Cardiac muscle cell (in vitro differentiated cells and primary cell): Measurements from ENCODE around the gene FXN. TPM values are rescaled to one million over a fixed set of nuclear protein-coding genes. Genes with fewer than 3 reads are reported as not detected.

Source experiments
- DNase-seq, 2 donors: peaks; one replicate each; pipeline versions ENCODE4 v3.0.0 to v3.0.0-alpha.2; 2010 to 2017; ENCODE audit warnings: low read depth in 1 of 2, low spot score in 1 of 2
- H3K27ac ChIP-seq: fragments of 200-600 bp; sonication (generic); 2 replicates; pipeline ENCODE4 v1.5.1; 2016
- H3K27me3 ChIP-seq: fragments of 200-600 bp; sonication (generic); 2 replicates; pipeline ENCODE4 v1.6.0; 2016; ENCODE audit warnings: control low read depth
- H3K36me3 ChIP-seq: fragments of 200-600 bp; sonication (generic); 2 replicates; pipeline ENCODE4 v1.5.1; 2016; ENCODE audit warnings: control low read depth
- H3K4me1 ChIP-seq: fragments of 200-600 bp; sonication (generic); 2 replicates; pipeline ENCODE4 v1.8.1; 2017; ENCODE audit warnings: low read depth, mild to moderate bottlenecking, mixed run types
- H3K4me3 ChIP-seq: fragments of 200-600 bp; sonication (generic); 2 replicates; pipeline ENCODE4 v1.5.1; 2016; ENCODE audit warnings: mild to moderate bottlenecking
- H3K9me3 ChIP-seq: fragments of 200-600 bp; sonication (generic); 2 replicates; pipeline ENCODE4 v1.5.1; 2017; ENCODE audit warnings: low read depth, mild to moderate bottlenecking, control low read depth
- polyA plus RNA-seq: library from polyadenylated mRNA; unstranded; fragments of >200 nt; fragmentation: Nextera tagmentation; extraction: Ambion mirVana; gene quantifications from 2 replicates; pipeline ENCODE4 v1.2.1, GENCODE V29; 2016
- total RNA-seq: library from RNA; depleted of rRNA; stranded (reverse); fragments of >200 nt; gene quantifications from 2 replicates; pipeline ENCODE4 v1.2.3, GENCODE V29; 2016
- TF ChIP-seq, protein P1 (sequence below): IDR thresholded peaks from 2 replicates; pipeline ENCODE4 v1.5.1; 2012; ENCODE audit warnings: low read depth, mild to moderate bottlenecking, low read length

Gene FXN
- total and polyA plus RNA-seq, 2 experiments from 2014 or later: 20.6 to 45.0 TPM

DNA sequence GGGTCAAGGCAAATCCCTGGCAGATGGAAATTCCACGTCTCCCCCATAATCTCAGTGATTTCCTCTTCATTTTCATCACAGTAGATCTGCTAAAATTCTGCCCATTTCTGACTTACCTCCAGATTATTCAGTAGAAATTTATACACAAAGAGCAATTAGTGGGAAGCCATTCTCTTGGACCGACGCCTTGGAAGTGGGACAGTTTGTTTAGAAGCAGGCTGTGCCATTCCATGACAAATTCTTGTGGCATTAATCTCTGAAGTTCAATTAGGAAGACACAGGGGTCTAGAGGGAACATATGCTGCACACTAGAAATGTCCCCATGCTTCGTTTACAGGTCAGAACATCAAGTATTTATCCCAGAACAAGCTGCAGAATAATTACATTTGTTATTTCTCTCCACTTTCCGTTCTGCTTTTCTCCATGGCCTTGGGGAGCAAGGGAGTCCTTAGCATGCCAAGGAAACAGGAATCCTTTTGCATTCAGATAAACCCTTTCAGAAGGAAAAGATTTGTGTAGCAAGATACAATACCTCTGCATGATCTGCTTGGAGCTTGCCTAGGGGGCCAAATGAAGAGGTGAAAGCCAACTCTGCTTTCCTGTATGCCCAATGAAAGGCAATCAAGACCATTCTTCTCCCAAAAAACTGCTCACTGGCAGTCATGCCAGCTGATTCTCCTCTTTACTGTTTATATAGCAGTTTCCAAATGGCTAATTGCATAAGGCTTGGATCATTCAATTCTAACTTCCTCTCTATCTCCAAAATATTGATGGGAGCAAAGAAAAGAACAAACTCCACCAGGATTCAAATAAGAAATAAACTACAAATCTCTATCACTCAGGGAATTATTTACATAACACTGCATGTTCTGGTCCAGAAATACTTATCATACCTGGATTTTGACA lies 19.1 kb upstream of the FXN start:
- no peak overlapping the region for H3K27ac ChIP-seq
- H3K27me3 ChIP-seq: no peaks in the 10 kb centered on the region
- H3K36me3 ChIP-seq: no peaks in the 10 kb centered on the region
- H3K4me3 ChIP-seq: no peak overlapping the region
- DNase-seq: no peak
- TF ChIP-seq, protein P1, sequence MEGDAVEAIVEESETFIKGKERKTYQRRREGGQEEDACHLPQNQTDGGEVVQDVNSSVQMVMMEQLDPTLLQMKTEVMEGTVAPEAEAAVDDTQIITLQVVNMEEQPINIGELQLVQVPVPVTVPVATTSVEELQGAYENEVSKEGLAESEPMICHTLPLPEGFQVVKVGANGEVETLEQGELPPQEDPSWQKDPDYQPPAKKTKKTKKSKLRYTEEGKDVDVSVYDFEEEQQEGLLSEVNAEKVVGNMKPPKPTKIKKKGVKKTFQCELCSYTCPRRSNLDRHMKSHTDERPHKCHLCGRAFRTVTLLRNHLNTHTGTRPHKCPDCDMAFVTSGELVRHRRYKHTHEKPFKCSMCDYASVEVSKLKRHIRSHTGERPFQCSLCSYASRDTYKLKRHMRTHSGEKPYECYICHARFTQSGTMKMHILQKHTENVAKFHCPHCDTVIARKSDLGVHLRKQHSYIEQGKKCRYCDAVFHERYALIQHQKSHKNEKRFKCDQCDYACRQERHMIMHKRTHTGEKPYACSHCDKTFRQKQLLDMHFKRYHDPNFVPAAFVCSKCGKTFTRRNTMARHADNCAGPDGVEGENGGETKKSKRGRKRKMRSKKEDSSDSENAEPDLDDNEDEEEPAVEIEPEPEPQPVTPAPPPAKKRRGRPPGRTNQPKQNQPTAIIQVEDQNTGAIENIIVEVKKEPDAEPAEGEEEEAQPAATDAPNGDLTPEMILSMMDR: no peak
- H3K4me1 ChIP-seq: peaks cover 4% of the 10 kb centered on the region
- no peaks in the 10 kb centered on the region for H3K9me3 ChIP-seq

DNA sequence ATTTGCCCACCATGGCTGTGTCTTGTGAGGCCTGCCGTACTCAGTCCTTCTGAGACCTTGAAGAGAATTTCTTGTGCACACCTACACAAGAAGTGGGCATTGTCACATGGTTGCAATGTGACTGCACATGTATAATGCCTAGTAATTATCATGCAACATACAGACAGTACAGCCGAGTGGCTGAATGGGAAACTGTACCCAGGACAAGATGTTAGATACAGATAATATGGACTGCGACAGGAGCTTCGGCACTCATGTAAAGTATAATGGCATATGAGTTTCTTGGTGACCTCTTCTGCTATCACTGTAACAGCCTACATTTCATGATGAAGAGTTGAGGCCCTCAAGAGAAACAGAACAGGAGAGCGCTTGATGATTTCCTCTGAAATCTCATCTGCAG lies 16.8 kb upstream of the FXN start:
- Histone ChIP-seq H3K27ac (no peak overlapping the region), H3K9me3 (no peaks in the 10 kb centered on the region), H3K4me3 (no peak overlapping the region), H3K27me3 (no peaks in the 10 kb centered on the region), H3K36me3 (no peaks in the 10 kb centered on the region), H3K4me1 (peaks cover 4% of the 10 kb centered on the region)
- TF ChIP-seq, protein P1: no peak
- no peak for DNase-seq

DNA sequence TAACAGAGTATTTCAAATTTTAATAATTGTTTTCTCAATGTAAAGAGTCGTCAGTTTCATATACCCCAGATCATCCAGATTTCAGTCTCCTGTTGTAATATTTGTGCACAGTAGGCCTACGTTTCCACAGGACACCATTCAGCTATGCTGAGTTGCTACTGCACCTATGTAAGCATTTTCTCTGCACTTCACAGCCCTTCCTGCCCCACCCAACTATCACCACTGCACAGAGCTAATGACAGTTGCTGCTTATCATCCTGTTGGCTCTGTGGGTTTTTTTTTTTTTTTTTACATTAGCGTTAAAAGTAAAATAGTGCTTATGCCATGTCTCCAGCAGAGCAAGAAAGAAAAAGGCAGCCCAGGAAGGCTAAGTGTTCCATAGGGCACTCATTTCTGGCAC lies 15.7 kb upstream of the FXN start:
- DNase-seq: no peak
- Histone ChIP-seq H3K4me1 (peaks cover 4% of the 10 kb centered on the region), H3K36me3 (no peaks in the 10 kb centered on the region), H3K4me3 (no peak overlapping the region), H3K9me3 (no peaks in the 10 kb centered on the region), H3K27me3 (no peaks in the 10 kb centered on the region), H3K27ac (no peak overlapping the region)
- TF ChIP-seq, protein P1: no peak

DNA sequence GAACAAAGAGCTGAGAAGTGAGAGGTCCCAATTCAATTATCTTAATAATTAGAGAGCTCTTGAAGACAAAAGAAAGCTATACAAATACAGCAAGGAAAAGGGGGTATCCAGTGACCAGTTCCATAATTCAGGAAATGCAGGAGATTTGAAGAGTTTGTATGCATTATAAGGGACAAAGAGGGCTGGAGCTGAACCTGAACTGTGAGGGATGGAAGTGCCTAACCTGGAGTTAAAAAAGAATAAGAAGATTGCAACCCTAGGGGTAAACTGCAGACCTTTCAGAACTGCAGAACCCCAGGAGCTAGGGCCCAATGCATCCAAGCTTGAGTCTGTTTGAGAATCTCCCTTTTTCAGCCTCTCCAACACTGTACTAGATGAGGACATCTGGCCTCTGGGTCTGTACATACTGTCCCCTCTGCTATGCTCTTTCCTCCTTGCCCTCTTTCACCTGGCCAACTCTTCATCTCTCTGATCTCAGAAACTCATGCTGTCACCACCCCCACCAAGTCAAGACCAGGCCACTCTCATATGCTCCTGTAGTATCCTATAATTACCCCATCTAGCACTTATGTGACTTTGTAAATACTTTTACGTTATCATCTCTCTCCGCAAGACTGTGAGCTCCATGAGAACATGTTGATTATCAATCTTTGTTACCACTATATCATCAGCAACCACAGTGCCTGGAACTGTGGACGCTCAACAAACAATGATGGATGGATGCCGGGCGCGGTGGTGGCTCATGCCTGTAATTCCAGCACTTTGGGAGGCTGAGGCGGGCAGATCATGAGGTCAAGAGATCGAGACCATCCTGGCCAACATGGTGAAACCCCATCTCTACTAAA lies 15.0 kb upstream of the FXN start:
- no peak overlapping the region for H3K27ac ChIP-seq
- TF ChIP-seq, protein P1: no peak
- H3K4me3 ChIP-seq: no peak overlapping the region
- no peaks in the 10 kb centered on the region for H3K9me3 ChIP-seq
- no peaks in the 10 kb centered on the region for H3K27me3 ChIP-seq
- H3K36me3 ChIP-seq: no peaks in the 10 kb centered on the region
- no peak for DNase-seq
- H3K4me1 ChIP-seq: peaks cover 4% of the 10 kb centered on the region

DNA sequence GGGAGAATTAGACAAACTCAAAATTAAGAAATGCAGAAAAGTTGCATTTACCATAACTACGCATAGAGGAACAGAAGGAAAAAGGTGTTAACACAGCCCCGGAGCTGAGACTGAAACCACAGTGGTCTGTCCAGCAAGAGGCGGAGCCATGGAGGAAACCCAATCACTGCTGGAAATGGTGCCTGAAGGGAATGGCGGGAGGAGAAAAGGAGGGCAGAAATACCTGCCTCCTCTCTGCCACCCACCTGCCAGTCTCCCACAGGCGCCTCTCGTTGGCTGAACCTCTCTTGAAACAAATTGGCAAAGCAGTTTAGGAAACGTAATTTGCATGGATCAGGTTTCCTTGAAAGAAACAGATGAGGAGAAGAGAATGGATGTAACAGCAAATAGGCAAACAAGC lies 11.9 kb upstream of the FXN start:
- DNase-seq: no peak
- Histone ChIP-seq H3K36me3 (no peaks in the 10 kb centered on the region), H3K4me3 (no peak overlapping the region), H3K4me1 (peaks cover 4% of the 10 kb centered on the region), H3K27me3 (no peaks in the 10 kb centered on the region), H3K9me3 (no peaks in the 10 kb centered on the region), H3K27ac (no peak overlapping the region)
- TF ChIP-seq, protein P1: no peak
